ENCODE measurements around the gene BCAP29. TPM values are rescaled to one million over a fixed set of nuclear protein-coding genes. Genes with fewer than 3 reads are reported as not detected.

BCAP29 gene
- total and polyA plus RNA-seq, 9 of the 15 experiments (the other 6 are each of a cell fraction or from before 2014, with no cell fraction given) = 63.4 to 137 (median 79.7) TPM

DNA sequence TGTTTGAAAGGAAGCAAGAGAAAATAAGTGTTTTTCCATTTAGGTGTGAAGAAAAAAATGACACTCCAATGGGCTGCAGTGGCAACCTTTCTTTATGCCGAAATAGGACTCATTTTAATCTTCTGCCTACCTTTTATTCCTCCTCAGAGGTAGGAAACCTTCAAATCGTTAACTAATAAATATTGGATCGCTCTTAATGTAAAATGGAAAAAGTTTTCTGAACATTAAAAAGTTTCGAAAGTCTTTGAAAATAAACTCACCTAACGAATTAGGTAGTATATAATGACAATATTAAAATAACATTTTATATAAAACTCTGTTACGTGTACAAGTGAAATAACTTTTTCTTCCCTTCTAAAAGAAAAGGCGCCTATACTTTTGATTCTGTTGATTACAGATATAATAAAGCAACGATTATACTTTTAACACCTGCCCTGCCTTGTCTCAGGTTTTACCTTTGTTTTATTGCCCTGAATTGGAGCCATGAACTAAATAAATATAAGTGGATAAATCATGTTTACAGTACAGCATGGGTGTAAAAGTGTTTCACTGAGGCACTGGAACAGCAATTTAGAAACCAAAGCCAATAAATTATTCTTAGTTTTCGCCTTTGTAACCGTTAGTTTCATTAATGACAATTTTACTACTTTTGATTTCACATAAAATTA is 804 bp downstream of the BCAP29 start (continued):
- TF ChIP-seq ZNF639 (CRISPR knock-in tag; conservative IDR thresholded peaks at IDR 0.05 in 1 of 2, IDR thresholded peaks at IDR 0.05 in 1 of 2) (no peak; a peak in 1 of 4 replicates), SMARCE1 (IDR thresholded peaks at IDR 0.05) (peak; percentile 70; the same call in 1 of the 2 replicates), ZBED1 (IDR thresholded peaks at IDR 0.05) (no peak), KAT2B (IDR thresholded peaks at IDR 0.05; ENCODE audit: low read depth, low read length) (no peak), SMARCA4 (IDR thresholded peaks at IDR 0.05) (peak; percentile 71), ZNF512 (tag; IDR thresholded peaks at IDR 0.05) (peak; percentile 60), NR2C1 (IDR thresholded peaks at IDR 0.05) (no peak), NR2C1 (tag; IDR thresholded peaks at IDR 0.05) (no peak), NCOA2 (IDR thresholded peaks at IDR 0.05; ENCODE audit: partially characterized antibody in 2 of 2) (peak in 1 of 2 experiments; percentile 28), POLR2A (conservative IDR thresholded peaks at IDR 0.05) (no peak), RREB1 (CRISPR knock-in tag; IDR thresholded peaks at IDR 0.05) (no peak)
- TF ChIP-seq, protein P1, sequence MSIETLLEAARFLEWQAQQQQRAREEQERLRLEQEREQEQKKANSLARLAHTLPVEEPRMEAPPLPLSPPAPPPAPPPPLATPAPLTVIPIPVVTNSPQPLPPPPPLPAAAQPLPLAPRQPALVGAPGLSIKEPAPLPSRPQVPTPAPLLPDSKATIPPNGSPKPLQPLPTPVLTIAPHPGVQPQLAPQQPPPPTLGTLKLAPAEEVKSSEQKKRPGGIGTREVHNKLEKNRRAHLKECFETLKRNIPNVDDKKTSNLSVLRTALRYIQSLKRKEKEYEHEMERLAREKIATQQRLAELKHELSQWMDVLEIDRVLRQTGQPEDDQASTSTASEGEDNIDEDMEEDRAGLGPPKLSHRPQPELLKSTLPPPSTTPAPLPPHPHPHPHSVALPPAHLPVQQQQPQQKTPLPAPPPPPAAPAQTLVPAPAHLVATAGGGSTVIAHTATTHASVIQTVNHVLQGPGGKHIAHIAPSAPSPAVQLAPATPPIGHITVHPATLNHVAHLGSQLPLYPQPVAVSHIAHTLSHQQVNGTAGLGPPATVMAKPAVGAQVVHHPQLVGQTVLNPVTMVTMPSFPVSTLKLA (conservative IDR thresholded peaks at IDR 0.05) = 0 out of 4 replicates have a peak, but pooled peaks of 1 of the 2 experiments have one; percentile 10
